Forelimb muscle (tissue), 1 donor: ENCODE measurements around the gene IGFBP5. TPM values are rescaled to one million over a fixed set of nuclear protein-coding genes. Genes with fewer than 3 reads are reported as not detected.

Source experiments
- DNase-seq: peaks from one replicate; pipeline ENCODE4 v3.0.0-alpha.2; 2013; ENCODE audit warnings: low read depth
- polyA plus RNA-seq: library from polyadenylated mRNA; unstranded; fragments of 120-200 nt; gene quantifications from one replicate; pipeline ENCODE4 v1.2.1, GENCODE V29; 2013; ENCODE audit not compliant: insufficient read length

Gene IGFBP5
- polyA plus RNA-seq: 468 TPM

- DNase-seq: peak; percentile 82
Observed at GRCh38 chr2:216695401-216695821, at the start of gene IGFBP5. Gene IGFBP5, minus strand, starts transcription at chr2:216695549. Its CDS starts 774 bp downstream, at chr2:216694775.

- no peak for DNase-seq
Observed at GRCh38 chr2:216743781-216744180, 48.4 kb upstream of the IGFBP5 start.

GRCh38 chr2:216742411-216742810 lies 47.1 kb upstream of the IGFBP5 start:
- DNase-seq: no peak

GRCh38 chr2:216741223-216741593 lies 45.9 kb upstream of the IGFBP5 start:
- DNase-seq: no peak

- DNase-seq: no peak
Observed at GRCh38 chr2:216740557-216741222, 45.3 kb upstream of the IGFBP5 start.

GRCh38 chr2:216739035-216739434 lies 43.7 kb upstream of the IGFBP5 start:
- DNase-seq: no peak

GRCh38 chr2:216737676-216738075 lies 42.3 kb upstream of the IGFBP5 start:
- DNase-seq: no peak

- no peak for DNase-seq
Observed at GRCh38 chr2:216736326-216736725, 41.0 kb upstream of the IGFBP5 start.

GRCh38 chr2:216735668-216736067 lies 40.3 kb upstream of the IGFBP5 start:
- no peak for DNase-seq

GRCh38 chr2:216735086-216735485 lies 39.7 kb upstream of the IGFBP5 start:
- DNase-seq: no peak

- no peak for DNase-seq
Observed at GRCh38 chr2:216733046-216733445, 37.7 kb upstream of the IGFBP5 start.

GRCh38 chr2:216732334-216732733 lies 37.0 kb upstream of the IGFBP5 start:
- no peak for DNase-seq

- DNase-seq: no peak
Observed at GRCh38 chr2:216731465-216731864, 36.1 kb upstream of the IGFBP5 start.

GRCh38 chr2:216730871-216731270 lies 35.5 kb upstream of the IGFBP5 start:
- no peak for DNase-seq

GRCh38 chr2:216727346-216728122 lies 32.2 kb upstream of the IGFBP5 start:
- no peak for DNase-seq

- no peak for DNase-seq
Observed at GRCh38 chr2:216724190-216724589, 28.8 kb upstream of the IGFBP5 start.

- no peak for DNase-seq
Observed at GRCh38 chr2:216721141-216721540, 25.8 kb upstream of the IGFBP5 start.

- no peak for DNase-seq
Observed at GRCh38 chr2:216720722-216721121, 25.4 kb upstream of the IGFBP5 start.

GRCh38 chr2:216717907-216718615 lies 22.7 kb upstream of the IGFBP5 start:
- no peak for DNase-seq

GRCh38 chr2:216717491-216717901 lies 22.1 kb upstream of the IGFBP5 start:
- DNase-seq: no peak

GRCh38 chr2:216716109-216716508 lies 20.8 kb upstream of the IGFBP5 start:
- no peak for DNase-seq

GRCh38 chr2:216715402-216715974 lies 20.1 kb upstream of the IGFBP5 start:
- DNase-seq: no peak
